CD14-positive monocyte (primary cell): ENCODE results near the gene DHPS. TPM values are rescaled to one million over a fixed set of nuclear protein-coding genes. Genes with fewer than 3 reads are reported as not detected.

ENCODE experiments used
- DNase-seq, 3 donors: peaks; one replicate each; pipeline ENCODE4 v3.0.0-alpha.2; 2011 to 2022
- H2AFZ ChIP-seq: 2 replicates; pipeline ENCODE4 v1.6.0; 2012; ENCODE audit warnings: mild to moderate bottlenecking, low read depth, low read length, inconsistent platforms; ENCODE audit not compliant: insufficient read depth, poor library complexity, severe bottlenecking
- H3K27ac ChIP-seq, 2 donors: 1 replicate in 1 of 2; 2 replicates in 1 of 2; pipeline ENCODE4 v1.5.1; 2012 to 2013; ENCODE audit warnings: low read length in 2 of 2, control low read depth in 1 of 2, inconsistent platforms in 1 of 2, low read depth in 1 of 2, mild to moderate bottlenecking in 1 of 2
- H3K27me3 ChIP-seq, 2 donors: one replicate each; pipeline versions ENCODE4 v1.6.0 to v1.6.1; 2011 to 2013; ENCODE audit warnings: low read length in 2 of 2; ENCODE audit not compliant: control insufficient read depth in 2 of 2, insufficient read depth in 2 of 2
- H3K36me3 ChIP-seq, 2 donors: replicated peaks in 1 of 2; 1 replicate in 1 of 2; 2 replicates in 1 of 2; pipeline versions ENCODE4 v1.5.1 to v1.6.1; 2012 to 2013; ENCODE audit warnings: low read length in 2 of 2, control low read depth in 1 of 2, inconsistent platforms in 1 of 2, mild to moderate bottlenecking in 1 of 2; ENCODE audit not compliant: insufficient read depth in 2 of 2, control insufficient read depth in 1 of 2
- H3K4me1 ChIP-seq, 2 donors: 1 replicate in 1 of 2; 2 replicates in 1 of 2; pipeline versions ENCODE4 v1.5.1 to v1.6.1; 2012 to 2013; ENCODE audit warnings: low read length in 2 of 2, control low read depth in 1 of 2, inconsistent platforms in 1 of 2, mild to moderate bottlenecking in 1 of 2, moderate library complexity in 1 of 2; ENCODE audit not compliant: insufficient read depth in 2 of 2, control insufficient read depth in 1 of 2
- H3K4me2 ChIP-seq: replicated peaks from 2 replicates; pipeline ENCODE3; 2012; ENCODE audit warnings: low read length, moderate library complexity, mild to moderate bottlenecking; ENCODE audit not compliant: poor library complexity, severe bottlenecking; ENCODE audit errors: extremely low read depth
- H3K4me3 ChIP-seq, 3 experiments: fragments of 200-600 bp in 1 of 3; sonication (generic) in 1 of 3; replicated peaks in 1 of 3; 1 replicate in 2 of 3; 2 replicates in 1 of 3; pipeline ENCODE4 v1.5.1; 2011 to 2013; ENCODE audit warnings: low read length in 3 of 3, mild to moderate bottlenecking in 3 of 3, control low read depth in 2 of 3, low read depth in 2 of 3, inconsistent platforms in 1 of 3, moderate library complexity in 1 of 3
- H3K79me2 ChIP-seq: 2 replicates; pipeline ENCODE4 v1.6.0; 2012; ENCODE audit warnings: mild to moderate bottlenecking, control low read depth, inconsistent platforms, low read length, moderate library complexity; ENCODE audit not compliant: insufficient read depth
- H3K9ac ChIP-seq: 2 replicates; pipeline ENCODE4 v1.6.0; 2017; ENCODE audit warnings: low read length, mild to moderate bottlenecking; ENCODE audit not compliant: insufficient read depth, poor library complexity, severe bottlenecking
- H3K9me3 ChIP-seq, 2 donors: replicated peaks in 1 of 2; 1 replicate in 1 of 2; 2 replicates in 1 of 2; pipeline versions ENCODE4 v1.5.1 to v1.6.1; 2012 to 2013; ENCODE audit warnings: low read length in 2 of 2, control low read depth in 1 of 2; ENCODE audit not compliant: control insufficient read depth in 1 of 2, insufficient read depth in 1 of 2
- H4K20me1 ChIP-seq: 2 replicates; pipeline ENCODE4 v1.6.0; 2012; ENCODE audit warnings: mild to moderate bottlenecking, low read length, control low read depth, moderate library complexity; ENCODE audit not compliant: insufficient read depth
- H3K27ac Mint-ChIP-seq, 7 donors: one replicate each; pipeline ENCODE4 v1.8.0; 2020; ENCODE audit warnings: mild to moderate bottlenecking in 7 of 7, mixed read lengths in 7 of 7, moderate library complexity in 6 of 7, inconsistent platforms in 2 of 7
- H3K27me3 Mint-ChIP-seq, 3 donors: one replicate each; pipeline ENCODE4 v1.8.0; 2021 to 2022; ENCODE audit warnings: low read depth in 3 of 3, mild to moderate bottlenecking in 3 of 3, mixed read lengths in 3 of 3, moderate library complexity in 3 of 3, inconsistent platforms in 1 of 3
- H3K36me3 Mint-ChIP-seq, 2 donors: one replicate each; pipeline ENCODE4 v1.8.0; 2020; ENCODE audit warnings: mixed read lengths in 2 of 2, inconsistent platforms in 1 of 2, mild to moderate bottlenecking in 1 of 2
- H3K4me1 Mint-ChIP-seq: one replicate; pipeline ENCODE4 v1.8.0; 2020; ENCODE audit warnings: mild to moderate bottlenecking, mixed read lengths
- H3K4me3 Mint-ChIP-seq, 2 donors: one replicate each; pipeline ENCODE4 v1.8.0; 2020; ENCODE audit warnings: mild to moderate bottlenecking in 2 of 2, mixed read lengths in 2 of 2, moderate library complexity in 1 of 2
- H3K9me3 Mint-ChIP-seq, 7 donors: one replicate each; pipeline ENCODE4 v1.8.0; 2020 to 2022; ENCODE audit warnings: mixed read lengths in 7 of 7, mild to moderate bottlenecking in 6 of 7, moderate library complexity in 6 of 7, inconsistent platforms in 2 of 7
- CTCF ChIP-seq: fragments of 200-600 bp; IDR thresholded peaks from one replicate; pipeline ENCODE4 v1.8.0; 2022; ENCODE audit warnings: antibody characterized with exemption, mild to moderate bottlenecking
- WGBS: methylation state at CpG from one replicate; pipeline ENCODE4 v1.1.5; 2013; ENCODE audit warnings: missing lambda C conversion rate; ENCODE audit not compliant: insufficient coverage; 5-methylcytosine and 5-hydroxymethylcytosine counted together
- intact Hi-C, 2 donors: fragments of 100-400 bp; cut with micrococcal nuclease; formaldehyde crosslinking; loops; one replicate each; pipeline versions ENCODE4 v1.15.0 to v1.15.1; 2023
- polyA plus RNA-seq, 3 donors: library from polyadenylated mRNA; depleted of rRNA in 1 of 3; unstranded in 2 of 3; stranded (reverse) in 1 of 3; fragments of 300-500 nt in 2 of 3; fragments of >200 nt in 1 of 3; fragmentation: Illumina TruSeq in 2 of 3; gene quantifications; 1 replicate in 2 of 3; 2 replicates in 1 of 3; pipeline ENCODE4 v1.2.3, GENCODE V29; 2012 to 2021

DHPS gene
- polyA plus RNA-seq, 3 donors = 51.0 to 130 (median 53.4) TPM

- Mint-ChIP-seq H3K4me3 (peak within 1 kb of the TSS; percentile 82 to 93), H3K27me3 (no peaks in the 10 kb centered on the region), H3K27ac (peak within 1 kb of the TSS; percentile 92 to 98 (median 96)), H3K36me3 (peaks cover 16 to 24% of the 10 kb centered on the region in 2 donors), H3K4me1 (peaks cover 17% of the 10 kb centered on the region), H3K9me3 (no peaks in the 10 kb centered on the region)
- Histone ChIP-seq H3K79me2 (no peaks in the 10 kb centered on the region), H4K20me1 (no peaks in the 10 kb centered on the region), H3K4me2 (peak within 1 kb of the TSS; percentile 99), H3K4me3 (peak within 1 kb of the TSS; percentile 63 to 95 (median 84)), H3K36me3 (peaks cover 11 to 20% of the 10 kb centered on the region in 2 donors), H3K9ac (peak within 1 kb of the TSS; percentile 68), H3K27ac (peak within 1 kb of the TSS; percentile 90 to 95), H3K9me3 (no peaks in the 10 kb centered on the region), H2AFZ (peak within 1 kb of the TSS; percentile 97), H3K4me1 (peaks cover 29 to 32% of the 10 kb centered on the region in 2 donors), H3K27me3 (no peaks in the 10 kb centered on the region)
- peak; percentile 98 for DNase-seq
- intact Hi-C loops = loop anchor here in 1 of 2 donors (1.0 kb wide), 1 partner anchor 27 kb away; a partner anchor contains a TSS
- WGBS = 6% methylated on average over 48 of the region's 59 CpGs
- no peak for TF ChIP-seq CTCF
Measured at GRCh38 chr19:12696366-12697335, 15.0 kb upstream of the DHPS start, which contains the start of gene FBXW9. FBXW9 (minus strand) TSS chr19:12696631; CDS start chr19:12696581, 50 bp downstream.

GRCh38 chr19:12695997-12696365 lies 14.3 kb upstream of the DHPS start:
- H3K27ac ChIP-seq = peak overlapping the region; percentile 90 to 95
- peaks cover 17% of the 10 kb centered on the region for H3K4me1 Mint-ChIP-seq

More at GRCh38 chr19:12695997-12696365, 14.3 kb upstream of the DHPS start:
- TF ChIP-seq CTCF = no peak
- H3K9me3 Mint-ChIP-seq = no peaks in the 10 kb centered on the region
- peak overlapping the region; percentile 63 to 95 (median 84) for H3K4me3 ChIP-seq
- H3K9ac ChIP-seq = peak overlapping the region; percentile 68
- H3K4me3 Mint-ChIP-seq = peak overlapping the region; percentile 82 to 93
- peaks cover 29 to 32% of the 10 kb centered on the region in 2 donors for H3K4me1 ChIP-seq
- H2AFZ ChIP-seq = peak overlapping the region; percentile 97
- H3K27me3 Mint-ChIP-seq = peaks cover 0 to 1% (median 0%) of the 10 kb centered on the region in 3 donors
- H4K20me1 ChIP-seq = no peaks in the 10 kb centered on the region
- peaks cover 11 to 18% of the 10 kb centered on the region in 2 donors for H3K36me3 Mint-ChIP-seq
- 3% methylated on average over 33 of the region's 36 CpGs for WGBS
- peak overlapping the region; percentile 99 for H3K4me2 ChIP-seq
- DNase-seq = no peak
- H3K79me2 ChIP-seq = no peaks in the 10 kb centered on the region
- H3K9me3 ChIP-seq = no peaks in the 10 kb centered on the region
- intact Hi-C loops = loop anchor here in 1 of 2 donors (1.0 kb wide), 1 partner anchor 27 kb away; a partner anchor contains a TSS
- H3K27me3 ChIP-seq = no peaks in the 10 kb centered on the region
- peak overlapping the region in 5 of 7 donors; percentile 92 to 98 (median 97) for H3K27ac Mint-ChIP-seq
- peaks cover 4 to 13% of the 10 kb centered on the region in 2 donors for H3K36me3 ChIP-seq
